ENCODE measurements around the gene METTL25B. TPM values are rescaled to one million over a fixed set of nuclear protein-coding genes. Genes with fewer than 3 reads are reported as not detected.
A peak's percentile ranks its signal among the peaks of the same experiment; 100 is the strongest.

Gene METTL25B
- total and polyA plus RNA-seq, 10 of the 15 experiments (the other 5 are each of a cell fraction or from before 2014, with no cell fraction given), result 5.9 to 25.2 (median 13.5) TPM

DNA sequence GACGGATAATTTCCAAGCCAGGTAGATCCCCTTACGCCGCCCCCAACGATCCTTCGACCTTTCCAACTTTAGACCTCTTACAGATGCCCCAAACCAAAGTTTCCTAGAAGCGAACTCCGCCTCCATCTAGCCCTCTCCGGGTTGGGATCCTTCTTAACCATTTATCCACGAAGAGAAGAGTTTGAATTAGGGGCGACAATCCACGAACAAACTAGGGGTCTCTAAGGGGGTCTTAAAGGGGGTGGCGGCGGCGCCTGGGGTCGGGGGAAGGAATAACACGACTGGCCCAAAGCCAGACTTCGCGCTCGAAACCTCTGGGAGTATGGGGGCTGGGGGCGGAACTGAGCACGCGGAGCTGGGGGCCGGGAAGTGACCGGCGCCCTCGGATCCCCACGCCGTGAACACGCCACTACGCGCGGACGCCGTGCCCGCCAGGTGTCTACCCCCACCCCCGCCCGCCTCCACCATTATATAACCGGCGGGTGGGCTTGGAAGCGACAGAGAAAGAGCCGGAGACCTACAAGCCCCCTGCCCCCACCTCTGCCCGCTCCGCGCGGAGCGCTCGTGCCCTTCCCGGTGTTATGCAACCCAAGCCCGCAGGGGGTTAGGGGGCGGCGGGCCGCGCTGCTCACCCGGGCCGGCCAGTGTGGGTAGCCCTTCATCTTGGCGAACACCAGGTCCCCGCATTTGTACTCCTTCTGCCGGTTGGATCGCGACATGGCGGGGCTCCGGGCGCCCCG, 22.6 kb downstream of the METTL25B start (continued):
- TF ChIP-seq PKNOX1 (IDR thresholded peaks at IDR 0.05) (no peak), YY1 (IDR thresholded peaks at IDR 0.05; ENCODE audit: low read depth, low read length) (peak; percentile 35; the same call in 1 of the 2 replicates), KLF5 (IDR thresholded peaks at IDR 0.05; ENCODE audit: partially characterized antibody) (peak; percentile 23), REST (IDR thresholded peaks at IDR 0.05; ENCODE audit: low read depth, low read length) (no peak), TAF1 (IDR thresholded peaks at IDR 0.05; ENCODE audit: borderline replicate concordance, low read depth, low read length) (peak; percentile 8; the same call in 1 of the 2 replicates), LARP7 (IDR thresholded peaks at IDR 0.05) (peak; percentile 93), HDAC2 (IDR thresholded peaks at IDR 0.05) (no peak), ZNF592 (IDR thresholded peaks at IDR 0.05) (no peak), SIN3A (IDR thresholded peaks at IDR 0.05; ENCODE audit: low read depth, low read length) (no peak; the same call in 1 of the 2 replicates), ZBED1 (IDR thresholded peaks at IDR 0.05; ENCODE audit: borderline replicate concordance) (0 out of 2 replicates have a peak, but pooled peaks have one; percentile 16), NRF1 (conservative IDR thresholded peaks at IDR 0.05; ENCODE audit: low read depth, low read length) (no peak)

Measured in GM12878 (cell line).